HepG2 (cell line): ENCODE results near the gene REPIN1. TPM values are rescaled to one million over a fixed set of nuclear protein-coding genes. Genes with fewer than 3 reads are reported as not detected.

Experiments used
- BRD4 ChIP-seq: sonication (generic); formaldehyde crosslinking; IDR thresholded peaks from 2 replicates; pipeline ENCODE4 v1.4.0; 2020; ENCODE audit warnings: missing genetic modification reagents
- EHMT2 ChIP-seq: fragments of 200-600 bp; sonication (generic); IDR thresholded peaks from 2 replicates; pipeline ENCODE4 v1.7.0; 2017; ENCODE audit warnings: antibody characterized with exemption, low read depth, low read length, borderline replicate concordance
- FIP1L1 ChIP-seq: fragments of 200-400 bp; formaldehyde crosslinking; IDR thresholded peaks from 2 replicates; pipeline ENCODE4 v1.6.1; 2018; ENCODE audit warnings: low read depth, mild to moderate bottlenecking, low read length, moderate library complexity, borderline replicate concordance; ENCODE audit not compliant: insufficient read depth
- FOSL1 ChIP-seq: sonication (generic); formaldehyde crosslinking; IDR thresholded peaks from 2 replicates; pipeline ENCODE4 v1.9.0; 2021; ENCODE audit warnings: missing genetic modification reagents, borderline replicate concordance
- KDM5B ChIP-seq: sonication (generic); formaldehyde crosslinking; IDR thresholded peaks from 2 replicates; pipeline ENCODE4 v1.4.0; 2020; ENCODE audit warnings: missing genetic modification reagents, mild to moderate bottlenecking, borderline replicate concordance
- SP1 ChIP-seq, 2 experiments: fragments of 450-650 bp in 1 of 2; sonication (generic) in 1 of 2; formaldehyde crosslinking in 1 of 2; IDR thresholded peaks; 2 replicates each; pipeline versions ENCODE4 v1.4.0 to v1.6.1; 2016 to 2020; ENCODE audit warnings: missing genetic modification reagents in 1 of 2
- THAP11 ChIP-seq: IDR thresholded peaks from 2 replicates; pipeline ENCODE4 v1.6.1; 2016; ENCODE audit warnings: missing biosample characterization, missing genetic modification reagents
- TSC22D2 ChIP-seq: sonication (generic); formaldehyde crosslinking; IDR thresholded peaks from 2 replicates; pipeline ENCODE4 v1.5.1; 2020; ENCODE audit warnings: missing genetic modification reagents, mild to moderate bottlenecking, borderline replicate concordance
- YEATS2 ChIP-seq: sonication (generic); formaldehyde crosslinking; IDR thresholded peaks from 2 replicates; pipeline ENCODE4 v1.4.0; 2020; ENCODE audit warnings: missing genetic modification reagents, borderline replicate concordance
- YY1 ChIP-seq: IDR thresholded peaks from 2 replicates; pipeline ENCODE4 v1.6.1; 2011; ENCODE audit warnings: low read length, low read depth, moderate library complexity, mild to moderate bottlenecking; ENCODE audit not compliant: insufficient read depth, insufficient replicate concordance
- ZBTB42 ChIP-seq: sonication (generic); formaldehyde crosslinking; IDR thresholded peaks from 2 replicates; pipeline ENCODE4 v1.5.0; 2020; ENCODE audit warnings: mild to moderate bottlenecking, missing genetic modification reagents
- ZFP82 ChIP-seq: sonication (generic); formaldehyde crosslinking; IDR thresholded peaks from 2 replicates; pipeline ENCODE4 v1.5.1; 2020; ENCODE audit warnings: mild to moderate bottlenecking, missing genetic modification reagents, borderline replicate concordance
- ZNF24 ChIP-seq: fragments of 450-650 bp; IDR thresholded peaks from 2 replicates; pipeline ENCODE4 v1.6.1; 2017; ENCODE audit warnings: antibody characterized with exemption, mild to moderate bottlenecking
- ZNF460 ChIP-seq: sonication (generic); formaldehyde crosslinking; IDR thresholded peaks from 2 replicates; pipeline ENCODE4 v1.5.1; 2020; ENCODE audit warnings: missing genetic modification reagents, mild to moderate bottlenecking, borderline replicate concordance
- ZNF775 ChIP-seq: sonication (generic); formaldehyde crosslinking; IDR thresholded peaks from 2 replicates; pipeline ENCODE4 v1.4.0; 2020; ENCODE audit warnings: missing genetic modification reagents, mild to moderate bottlenecking, moderate library complexity, borderline replicate concordance
- polyA plus RNA-seq, 8 experiments: library from polyadenylated mRNA; depleted of rRNA in 3 of 8; stranded (reverse) in 7 of 8; unstranded in 1 of 8; fragments of >200 nt; fragmentation: Illumina TruSeq in 4 of 8; extraction: Trizol in 4 of 8; gene quantifications; 2 replicates each; pipeline versions ENCODE4 v1.2.1 to v1.2.3, GENCODE V29; 2011 to 2016; ENCODE audit warnings: low read depth in 4 of 8, missing spikeins in 1 of 8, mixed read lengths in 1 of 8; ENCODE audit not compliant: insufficient read depth in 1 of 8
- total RNA-seq, 5 experiments: library from RNA; depleted of rRNA; stranded (reverse); fragments of >200 nt; fragmentation: Illumina TruSeq; extraction: Trizol; gene quantifications; 2 replicates each; pipeline ENCODE4 v1.2.3, GENCODE V29; 2016; ENCODE audit warnings: low read depth in 1 of 5
- TF ChIP-seq, protein P1 (sequence below): sonication (generic); formaldehyde crosslinking; IDR thresholded peaks from 2 replicates; pipeline ENCODE4 v1.4.0; 2020; ENCODE audit warnings: missing genetic modification reagents, mild to moderate bottlenecking, borderline replicate concordance
- TF ChIP-seq, protein P2 (sequence below): sonication (generic); formaldehyde crosslinking; IDR thresholded peaks from 2 replicates; pipeline ENCODE4 v1.4.0; 2020; ENCODE audit warnings: mild to moderate bottlenecking, missing genetic modification reagents

REPIN1 gene
- total and polyA plus RNA-seq, 2 of the 13 experiments (the other 11 are each of a cell fraction or from before 2014, with no cell fraction given) = 69.9 to 108 TPM

DNA sequence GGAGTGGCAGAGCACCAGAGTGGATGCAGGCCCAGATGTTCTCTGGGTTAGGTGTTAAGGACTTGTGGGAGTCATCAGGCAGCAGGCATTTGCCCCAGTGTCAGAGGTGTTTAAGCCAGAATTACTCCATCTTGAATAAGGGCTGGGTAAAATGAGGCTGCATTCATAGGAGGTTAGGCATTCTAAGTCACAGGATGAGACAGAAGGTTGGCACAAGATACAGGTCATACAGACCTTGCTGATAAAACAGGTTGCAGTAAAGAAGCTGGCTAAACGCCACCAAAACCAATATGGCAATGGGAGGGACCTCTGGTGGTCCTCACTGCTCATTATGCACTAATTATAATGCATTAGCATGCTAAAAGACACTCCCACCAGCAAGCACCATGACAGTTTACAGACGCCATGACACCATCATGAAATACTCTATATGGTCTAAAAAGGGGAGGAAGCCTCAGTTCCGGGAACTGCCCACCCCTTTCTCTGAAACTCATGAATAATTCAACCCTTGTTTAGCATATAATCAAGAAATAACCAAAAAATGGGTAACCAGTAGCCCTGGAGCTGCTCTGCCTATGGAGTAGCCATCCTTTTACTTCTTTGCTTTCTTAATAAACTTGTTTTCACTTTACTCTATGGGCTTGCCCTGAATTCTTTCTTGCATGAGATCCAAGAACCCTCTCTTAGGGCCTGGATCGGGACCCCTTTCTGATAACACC, 46.3 kb upstream of the REPIN1 start (continued):
- TF ChIP-seq ZFP82 (CRISPR knock-in tag) = no peak
- TF ChIP-seq SP1 (IDR thresholded peaks at IDR 0.05) = no peak
- TF ChIP-seq SP1 (CRISPR knock-in tag; IDR thresholded peaks at IDR 0.05) = 0 out of 2 replicates have a peak, but pooled peaks have one; percentile 21
- TF ChIP-seq YY1 = peak; percentile 14
- 0 out of 2 replicates have a peak, but pooled peaks have one; percentile 29 for TF ChIP-seq EHMT2
- TF ChIP-seq YEATS2 (CRISPR knock-in tag) = 0 out of 2 replicates have a peak, but pooled peaks have one; percentile 8
- no peak for TF ChIP-seq THAP11 (CRISPR knock-in tag)
- TF ChIP-seq ZNF775 (CRISPR knock-in tag) = no peak
- no peak for TF ChIP-seq ZNF24
- no peak; the same call in 1 of the 2 replicates for TF ChIP-seq KDM5B (CRISPR knock-in tag)
- TF ChIP-seq TSC22D2 = no peak
- no peak for TF ChIP-seq FOSL1
- TF ChIP-seq FIP1L1 = no peak
- TF ChIP-seq, protein P1, sequence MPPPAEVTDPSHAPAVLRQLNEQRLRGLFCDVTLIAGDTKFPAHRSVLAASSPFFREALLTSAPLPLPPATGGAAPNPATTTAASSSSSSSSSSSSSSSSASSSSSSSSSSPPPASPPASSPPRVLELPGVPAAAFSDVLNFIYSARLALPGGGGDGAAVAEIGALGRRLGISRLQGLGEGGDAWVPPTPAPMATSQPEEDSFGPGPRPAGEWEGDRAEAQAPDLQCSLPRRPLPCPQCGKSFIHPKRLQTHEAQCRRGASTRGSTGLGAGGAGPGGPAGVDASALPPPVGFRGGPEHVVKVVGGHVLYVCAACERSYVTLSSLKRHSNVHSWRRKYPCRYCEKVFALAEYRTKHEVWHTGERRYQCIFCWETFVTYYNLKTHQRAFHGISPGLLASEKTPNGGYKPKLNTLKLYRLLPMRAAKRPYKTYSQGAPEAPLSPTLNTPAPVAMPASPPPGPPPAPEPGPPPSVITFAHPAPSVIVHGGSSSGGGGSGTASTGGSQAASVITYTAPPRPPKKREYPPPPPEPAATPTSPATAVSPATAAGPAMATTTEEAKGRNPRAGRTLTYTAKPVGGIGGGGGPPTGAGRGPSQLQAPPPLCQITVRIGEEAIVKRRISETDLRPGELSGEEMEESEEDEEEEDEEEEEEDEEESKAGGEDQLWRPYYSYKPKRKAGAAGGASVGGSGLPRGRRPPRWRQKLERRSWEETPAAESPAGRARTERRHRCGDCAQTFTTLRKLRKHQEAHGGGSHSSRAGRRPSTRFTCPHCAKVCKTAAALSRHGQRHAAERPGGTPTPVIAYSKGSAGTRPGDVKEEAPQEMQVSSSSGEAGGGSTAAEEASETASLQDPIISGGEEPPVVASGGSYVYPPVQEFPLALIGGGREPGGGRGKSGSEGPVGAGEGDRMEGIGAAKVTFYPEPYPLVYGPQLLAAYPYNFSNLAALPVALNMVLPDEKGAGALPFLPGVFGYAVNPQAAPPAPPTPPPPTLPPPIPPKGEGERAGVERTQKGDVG (CRISPR knock-in tag) = no peak
- TF ChIP-seq ZNF460 (CRISPR knock-in tag) = no peak
- no peak for TF ChIP-seq BRD4
- TF ChIP-seq ZBTB42 (CRISPR knock-in tag) = no peak
- TF ChIP-seq, protein P2, sequence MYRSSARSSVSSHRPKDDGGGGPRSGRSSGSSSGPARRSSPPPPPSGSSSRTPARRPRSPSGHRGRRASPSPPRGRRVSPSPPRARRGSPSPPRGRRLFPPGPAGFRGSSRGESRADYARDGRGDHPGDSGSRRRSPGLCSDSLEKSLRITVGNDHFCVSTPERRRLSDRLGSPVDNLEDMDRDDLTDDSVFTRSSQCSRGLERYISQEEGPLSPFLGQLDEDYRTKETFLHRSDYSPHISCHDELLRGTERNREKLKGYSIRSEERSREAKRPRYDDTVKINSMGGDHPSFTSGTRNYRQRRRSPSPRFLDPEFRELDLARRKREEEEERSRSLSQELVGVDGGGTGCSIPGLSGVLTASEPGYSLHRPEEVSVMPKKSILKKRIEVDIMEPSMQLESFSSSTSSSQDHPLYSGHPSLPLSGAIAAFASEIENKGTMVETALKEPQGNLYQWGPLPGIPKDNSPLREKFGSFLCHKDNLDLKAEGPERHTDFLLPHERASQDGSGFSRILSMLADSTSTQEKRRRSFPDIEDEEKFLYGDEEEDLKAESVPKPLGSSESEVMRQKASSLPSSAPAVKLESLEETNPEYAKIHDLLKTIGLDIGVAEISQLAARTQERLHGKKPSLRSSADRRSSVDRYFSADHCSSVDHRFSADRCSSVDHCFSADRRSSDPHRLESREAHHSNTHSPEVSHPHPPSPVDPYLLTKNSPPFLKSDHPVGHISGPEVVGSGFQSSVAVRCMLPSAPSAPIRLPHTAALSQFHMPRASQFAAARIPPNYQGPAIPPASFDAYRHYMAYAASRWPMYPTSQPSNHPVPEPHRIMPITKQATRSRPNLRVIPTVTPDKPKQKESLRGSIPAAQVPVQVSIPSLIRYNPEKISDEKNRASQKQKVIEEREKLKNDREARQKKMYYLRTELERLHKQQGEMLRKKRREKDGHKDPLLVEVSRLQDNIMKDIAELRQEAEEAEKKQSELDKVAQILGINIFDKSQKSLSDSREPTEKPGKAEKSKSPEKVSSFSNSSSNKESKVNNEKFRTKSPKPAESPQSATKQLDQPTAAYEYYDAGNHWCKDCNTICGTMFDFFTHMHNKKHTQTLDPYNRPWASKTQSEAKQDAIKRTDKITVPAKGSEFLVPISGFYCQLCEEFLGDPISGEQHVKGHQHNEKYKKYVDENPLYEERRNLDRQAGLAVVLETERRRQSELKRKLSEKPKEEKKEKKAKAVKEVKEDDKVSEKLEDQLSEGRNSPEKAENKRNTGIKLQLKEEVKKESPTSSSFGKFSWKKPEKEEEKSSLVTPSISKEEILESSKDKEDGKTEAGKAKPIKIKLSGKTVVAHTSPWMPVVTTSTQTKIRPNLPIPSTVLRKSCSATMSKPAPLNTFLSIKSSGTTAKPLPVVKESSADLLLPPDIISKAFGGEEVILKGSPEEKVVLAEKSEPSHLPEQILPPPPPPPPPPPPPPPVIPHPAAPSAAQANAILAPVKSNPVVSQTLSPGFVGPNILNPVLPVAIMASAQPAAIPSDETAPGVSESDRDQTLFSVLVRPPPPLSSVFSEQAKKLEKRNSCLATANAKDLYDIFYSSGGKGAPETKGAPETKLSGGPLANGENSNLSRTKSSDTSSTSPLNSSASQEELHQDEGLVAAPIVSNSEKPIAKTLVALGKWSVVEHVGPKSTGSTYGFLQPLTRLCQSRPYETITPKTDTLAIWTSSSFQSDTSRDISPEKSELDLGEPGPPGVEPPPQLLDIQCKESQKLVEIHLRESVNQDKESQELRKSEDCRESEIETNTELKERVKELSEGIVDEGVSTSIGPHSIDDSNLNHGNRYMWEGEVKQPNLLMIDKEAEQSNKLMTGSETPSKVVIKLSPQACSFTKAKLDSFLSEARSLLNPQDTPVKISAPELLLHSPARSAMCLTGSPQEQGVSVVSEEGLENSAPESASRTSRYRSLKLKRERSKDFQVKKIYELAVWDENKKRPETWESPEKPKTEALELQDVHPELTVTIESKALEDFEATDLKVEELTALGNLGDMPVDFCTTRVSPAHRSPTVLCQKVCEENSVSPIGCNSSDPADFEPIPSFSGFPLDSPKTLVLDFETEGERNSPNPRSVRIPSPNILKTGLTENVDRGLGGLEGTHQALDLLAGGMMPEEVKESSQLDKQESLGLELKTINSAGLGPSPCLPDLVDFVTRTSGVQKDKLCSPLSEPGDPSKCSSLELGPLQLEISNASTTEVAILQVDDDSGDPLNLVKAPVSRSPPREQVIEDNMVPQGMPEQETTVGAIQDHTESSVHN (CRISPR knock-in tag) = no peak
